ENCODE results near the gene PGRMC1.
"Not testable (repeated sequence)": the region's sequence is repeated elsewhere in the genome, so short reads cannot be mapped to it uniquely, and the experiment has no call there.

DNA sequence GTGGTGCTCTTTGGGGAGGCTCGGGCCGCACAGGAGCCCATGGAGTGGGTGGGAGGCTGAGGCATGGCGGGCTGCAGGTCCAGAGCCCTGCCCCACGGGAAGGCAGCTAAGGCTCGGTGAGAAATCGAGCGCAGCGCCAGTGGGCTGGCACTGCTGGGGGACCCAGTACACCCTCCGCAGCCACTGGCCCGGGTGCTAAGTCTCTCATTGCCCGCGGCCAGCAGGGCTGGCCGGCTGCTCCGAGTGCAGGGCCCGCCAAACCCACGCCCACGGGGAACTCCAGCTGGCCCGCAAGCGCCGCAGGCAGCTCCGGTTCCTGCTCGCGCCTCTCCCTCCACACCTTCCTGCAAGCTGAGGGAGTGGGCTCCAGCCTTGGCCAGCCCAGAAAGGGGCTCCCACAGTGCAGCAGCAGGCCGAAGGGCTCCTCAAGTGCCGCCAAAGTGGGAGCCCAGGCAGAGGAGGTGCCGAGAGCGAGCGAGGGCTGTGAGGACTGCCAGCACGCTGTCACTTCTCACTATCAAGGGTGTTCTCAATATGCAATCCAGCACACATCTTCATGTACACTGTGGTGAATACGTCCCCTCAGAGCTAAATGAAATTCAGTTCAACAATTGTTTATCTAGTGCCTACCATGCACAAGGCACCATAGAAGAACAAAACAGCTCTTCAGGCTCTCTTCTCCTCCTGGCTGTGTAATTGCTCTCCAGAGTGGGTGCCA, 25.0 kb upstream of the PGRMC1 start:
- TF ChIP-seq EZH2 (IDR thresholded peaks at IDR 0.05; ENCODE audit: low read length, unreplicated experiment); EZH2phosphoT487 (IDR thresholded peaks at IDR 0.05; ENCODE audit: borderline replicate concordance, low read length): not testable (repeated sequence)
- TF ChIP-seq, protein P1, sequence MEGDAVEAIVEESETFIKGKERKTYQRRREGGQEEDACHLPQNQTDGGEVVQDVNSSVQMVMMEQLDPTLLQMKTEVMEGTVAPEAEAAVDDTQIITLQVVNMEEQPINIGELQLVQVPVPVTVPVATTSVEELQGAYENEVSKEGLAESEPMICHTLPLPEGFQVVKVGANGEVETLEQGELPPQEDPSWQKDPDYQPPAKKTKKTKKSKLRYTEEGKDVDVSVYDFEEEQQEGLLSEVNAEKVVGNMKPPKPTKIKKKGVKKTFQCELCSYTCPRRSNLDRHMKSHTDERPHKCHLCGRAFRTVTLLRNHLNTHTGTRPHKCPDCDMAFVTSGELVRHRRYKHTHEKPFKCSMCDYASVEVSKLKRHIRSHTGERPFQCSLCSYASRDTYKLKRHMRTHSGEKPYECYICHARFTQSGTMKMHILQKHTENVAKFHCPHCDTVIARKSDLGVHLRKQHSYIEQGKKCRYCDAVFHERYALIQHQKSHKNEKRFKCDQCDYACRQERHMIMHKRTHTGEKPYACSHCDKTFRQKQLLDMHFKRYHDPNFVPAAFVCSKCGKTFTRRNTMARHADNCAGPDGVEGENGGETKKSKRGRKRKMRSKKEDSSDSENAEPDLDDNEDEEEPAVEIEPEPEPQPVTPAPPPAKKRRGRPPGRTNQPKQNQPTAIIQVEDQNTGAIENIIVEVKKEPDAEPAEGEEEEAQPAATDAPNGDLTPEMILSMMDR (conservative IDR thresholded peaks at IDR 0.05; ENCODE audit: low read depth, low read length), result not testable (repeated sequence)

Measured in PC-3 (cell line).